Measurements from ENCODE around the gene DLD.

The DLD gene

DNA sequence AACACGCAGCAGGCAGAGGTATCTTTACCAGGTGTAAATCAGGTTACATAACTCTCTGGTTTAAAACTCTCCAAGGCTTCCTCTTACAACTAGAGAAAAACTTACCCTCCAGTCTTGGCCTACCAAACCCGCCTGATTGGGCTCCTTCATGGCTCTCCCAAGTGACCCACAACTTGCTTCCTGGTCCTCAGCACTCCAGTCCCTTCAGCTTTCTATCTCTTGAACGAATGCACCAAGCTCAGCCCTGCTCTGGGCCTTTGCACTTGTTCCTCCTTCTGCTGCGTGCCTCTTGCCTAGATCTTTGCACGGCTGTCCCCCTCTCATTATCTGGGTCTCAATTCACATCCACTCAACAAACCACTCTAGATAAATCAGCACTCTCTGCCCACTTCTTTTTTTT, 32.7 kb upstream of the DLD start:
- Histone ChIP-seq H3K4me3 (no peak overlapping the region), H3K27ac (no peak overlapping the region), H3K9me3 (no peaks in the 10 kb centered on the region), H3K27me3 (no peaks in the 10 kb centered on the region), H3K36me3 (no peaks in the 10 kb centered on the region), H3K4me1 (no peaks in the 10 kb centered on the region)
- intact Hi-C loops (cut with DNase I; ENCODE audit: low total_unique reads), result no loop called here
- TF ChIP-seq, protein P1, sequence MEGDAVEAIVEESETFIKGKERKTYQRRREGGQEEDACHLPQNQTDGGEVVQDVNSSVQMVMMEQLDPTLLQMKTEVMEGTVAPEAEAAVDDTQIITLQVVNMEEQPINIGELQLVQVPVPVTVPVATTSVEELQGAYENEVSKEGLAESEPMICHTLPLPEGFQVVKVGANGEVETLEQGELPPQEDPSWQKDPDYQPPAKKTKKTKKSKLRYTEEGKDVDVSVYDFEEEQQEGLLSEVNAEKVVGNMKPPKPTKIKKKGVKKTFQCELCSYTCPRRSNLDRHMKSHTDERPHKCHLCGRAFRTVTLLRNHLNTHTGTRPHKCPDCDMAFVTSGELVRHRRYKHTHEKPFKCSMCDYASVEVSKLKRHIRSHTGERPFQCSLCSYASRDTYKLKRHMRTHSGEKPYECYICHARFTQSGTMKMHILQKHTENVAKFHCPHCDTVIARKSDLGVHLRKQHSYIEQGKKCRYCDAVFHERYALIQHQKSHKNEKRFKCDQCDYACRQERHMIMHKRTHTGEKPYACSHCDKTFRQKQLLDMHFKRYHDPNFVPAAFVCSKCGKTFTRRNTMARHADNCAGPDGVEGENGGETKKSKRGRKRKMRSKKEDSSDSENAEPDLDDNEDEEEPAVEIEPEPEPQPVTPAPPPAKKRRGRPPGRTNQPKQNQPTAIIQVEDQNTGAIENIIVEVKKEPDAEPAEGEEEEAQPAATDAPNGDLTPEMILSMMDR (IDR thresholded peaks at IDR 0.05), result no peak
- no peak for DNase-seq

DNA sequence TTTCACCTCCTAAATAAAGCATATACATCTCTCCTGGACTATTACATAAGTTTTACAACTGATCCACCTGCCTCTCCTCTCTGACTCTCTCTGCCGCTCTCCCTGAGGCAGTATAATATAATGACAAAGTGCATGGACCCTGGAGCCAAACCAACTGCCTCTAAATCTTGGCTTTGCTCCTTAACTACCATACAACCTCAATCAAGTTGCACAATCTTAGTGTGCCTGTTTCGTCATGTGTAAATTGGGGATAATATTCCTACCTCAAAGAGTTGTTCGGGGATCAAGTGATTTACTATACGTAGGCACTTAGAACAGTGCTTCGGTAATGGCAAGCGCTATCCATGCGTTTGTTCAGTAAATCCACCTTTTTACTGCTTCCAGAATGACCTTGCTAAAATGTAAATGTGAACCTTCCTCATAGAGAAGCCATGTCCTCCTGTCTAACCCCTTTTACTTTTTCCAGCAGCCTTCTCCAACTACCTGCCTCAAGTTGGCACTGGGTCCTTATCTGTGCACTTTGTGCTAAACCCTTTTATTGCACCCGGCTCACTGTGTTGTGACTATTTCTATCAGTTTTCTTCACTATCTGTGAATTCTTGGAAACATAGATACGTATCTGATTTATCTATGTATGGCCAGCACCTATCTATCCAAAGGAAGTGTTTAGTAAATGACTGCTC, 30.6 kb upstream of the DLD start:
- Histone ChIP-seq H3K4me3 (no peak overlapping the region), H3K36me3 (no peaks in the 10 kb centered on the region), H3K4me1 (no peaks in the 10 kb centered on the region), H3K9me3 (no peaks in the 10 kb centered on the region), H3K27me3 (no peaks in the 10 kb centered on the region), H3K27ac (no peak overlapping the region)
- intact Hi-C loops (cut with DNase I; ENCODE audit: low total_unique reads), result loop anchor here (10.0 kb wide), 1 partner anchor 106 kb away; no protein-coding TSS in a partner anchor
- TF ChIP-seq, protein P1 (IDR thresholded peaks at IDR 0.05), result no peak
- DNase-seq, result no peak

DNA sequence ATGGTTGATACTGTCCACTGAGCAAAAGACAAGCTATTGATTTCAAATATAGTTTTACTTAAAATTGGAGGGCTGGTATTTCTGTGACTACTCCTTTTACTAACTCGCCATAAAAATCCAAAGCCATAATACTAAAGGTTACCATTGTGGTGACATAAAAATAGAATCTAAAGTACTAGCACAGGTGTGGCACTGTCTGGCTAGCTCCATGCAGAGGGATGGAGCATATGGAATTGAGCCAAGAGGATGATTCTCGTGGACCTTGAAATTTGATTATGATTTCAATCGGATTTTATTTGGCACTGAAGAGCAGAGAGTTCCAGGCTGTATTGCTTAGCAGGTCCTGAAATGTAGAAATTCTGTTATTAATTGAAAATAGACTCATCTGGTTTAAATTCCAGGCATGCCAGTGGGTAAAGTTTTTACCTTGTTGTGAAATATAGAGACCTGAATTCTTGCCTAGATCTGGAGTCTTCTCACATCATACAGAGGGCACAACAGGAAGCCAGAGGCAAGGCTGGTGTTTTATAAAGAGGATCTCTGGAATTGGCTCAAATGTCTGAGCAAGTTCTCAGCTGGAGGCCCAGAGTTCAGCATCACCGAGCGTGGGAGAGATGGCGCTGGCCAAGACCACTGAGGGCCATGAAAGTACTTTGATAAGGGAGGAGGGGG, 29.9 kb upstream of the DLD start:
- Histone ChIP-seq H3K4me1 (no peaks in the 10 kb centered on the region), H3K27ac (no peak overlapping the region), H3K36me3 (no peaks in the 10 kb centered on the region), H3K27me3 (no peaks in the 10 kb centered on the region), H3K9me3 (no peaks in the 10 kb centered on the region), H3K4me3 (no peak overlapping the region)
- no peak for DNase-seq
- TF ChIP-seq, protein P1 (IDR thresholded peaks at IDR 0.05), result no peak
- intact Hi-C loops (cut with DNase I; ENCODE audit: low total_unique reads), result loop anchor here (10.0 kb wide), 1 partner anchor 106 kb away; no protein-coding TSS in a partner anchor

DNA sequence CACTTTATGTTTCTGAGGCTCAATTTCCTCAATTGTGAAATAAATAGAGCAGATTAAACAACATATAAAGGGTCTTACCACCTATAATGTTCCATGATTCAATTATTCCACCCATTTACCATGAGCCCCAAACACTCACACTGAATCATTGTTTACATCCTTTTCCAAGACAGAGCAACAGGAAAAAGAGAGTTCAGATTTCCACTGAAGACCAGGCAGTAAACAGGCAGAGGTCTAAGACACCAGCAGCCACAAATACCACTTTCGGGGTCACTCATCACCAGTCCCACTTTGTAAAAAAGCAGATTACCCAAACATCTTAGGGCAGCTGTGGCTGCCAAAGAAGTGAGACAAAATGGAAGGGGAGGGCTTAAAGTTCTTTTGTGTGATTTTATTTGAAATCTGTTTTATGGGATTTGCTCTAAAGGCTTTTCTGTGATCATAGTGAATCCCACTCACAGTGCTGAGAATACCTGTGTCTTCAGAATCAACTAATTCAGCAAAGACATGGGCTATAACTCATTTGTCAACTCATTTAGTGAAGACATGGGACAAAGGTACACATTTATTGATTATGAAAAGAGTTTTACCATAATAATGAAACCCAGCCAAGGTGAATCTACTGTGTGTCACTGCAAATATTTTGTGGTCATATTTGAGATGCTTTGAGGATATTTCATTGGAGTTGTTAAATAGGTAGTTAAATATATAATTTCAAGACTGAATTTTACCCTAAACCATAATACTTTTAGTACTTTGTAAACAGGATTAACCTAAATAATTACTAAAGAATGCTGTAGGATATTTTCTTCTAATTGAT, 24.8 kb upstream of the DLD start:
- intact Hi-C loops (cut with DNase I; ENCODE audit: low total_unique reads), result loop anchor here (10.0 kb wide), 1 partner anchor 111 kb away; no protein-coding TSS in a partner anchor
- DNase-seq, result no peak
- TF ChIP-seq, protein P1 (IDR thresholded peaks at IDR 0.05), result no peak
- H3K4me3 ChIP-seq, result no peak overlapping the region
- no peak overlapping the region for H3K27ac ChIP-seq
- H3K27me3 ChIP-seq, result no peaks in the 10 kb centered on the region
- no peaks in the 10 kb centered on the region for H3K36me3 ChIP-seq
- H3K9me3 ChIP-seq, result no peaks in the 10 kb centered on the region
- no peaks in the 10 kb centered on the region for H3K4me1 ChIP-seq

DNA sequence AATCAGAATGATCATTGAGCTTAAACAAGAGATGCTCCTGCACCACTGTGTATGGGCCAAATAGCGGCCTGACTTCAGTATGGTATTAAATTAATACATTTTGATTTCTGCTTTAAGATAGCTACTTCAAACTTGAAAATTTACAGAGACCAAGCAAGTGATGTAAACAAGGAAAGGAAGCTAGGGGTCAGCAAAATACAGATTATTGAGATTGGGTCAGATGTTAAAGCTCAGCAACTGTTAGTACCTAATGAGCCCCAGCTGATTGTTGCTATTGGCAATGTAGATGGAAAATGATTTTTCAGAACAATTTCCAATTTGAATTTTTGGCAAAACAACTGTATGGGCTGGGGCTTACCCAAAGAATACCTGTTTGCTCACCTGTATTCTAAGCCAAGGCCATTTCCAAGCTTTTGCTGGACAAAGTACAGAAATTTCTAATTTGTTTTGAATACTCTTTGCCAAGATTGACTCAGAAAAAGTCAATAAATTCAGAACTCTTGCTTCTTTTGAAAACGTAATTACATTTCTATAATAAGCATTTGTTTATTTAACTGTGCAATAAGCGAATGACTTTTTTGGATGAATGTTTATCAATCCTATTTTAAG, 23.0 kb upstream of the DLD start:
- no peaks in the 10 kb centered on the region for H3K9me3 ChIP-seq
- TF ChIP-seq, protein P1 (IDR thresholded peaks at IDR 0.05), result no peak
- no peak overlapping the region for H3K4me3 ChIP-seq
- no peak overlapping the region for H3K27ac ChIP-seq
- H3K36me3 ChIP-seq, result no peaks in the 10 kb centered on the region
- intact Hi-C loops (cut with DNase I; ENCODE audit: low total_unique reads), result loop anchor here (10.0 kb wide), 1 partner anchor 113 kb away; no protein-coding TSS in a partner anchor
- DNase-seq, result no peak
- no peaks in the 10 kb centered on the region for H3K4me1 ChIP-seq
- no peaks in the 10 kb centered on the region for H3K27me3 ChIP-seq
